Transverse colon (tissue), 4 donors: Measurements from ENCODE around the gene UGT2A3. TPM values are rescaled to one million over a fixed set of nuclear protein-coding genes. Genes with fewer than 3 reads are reported as not detected.

Experiments used
- DNase-seq: peaks from one replicate; pipeline ENCODE4 v3.0.0-alpha.2; 2019
- H3K27ac ChIP-seq, 4 donors: fragments of 200-600 bp; sonication (generic); 2 replicates each; pipeline ENCODE4 v1.5.1; 2016 to 2018; ENCODE audit warnings: inconsistent platforms in 4 of 4
- H3K27me3 ChIP-seq: fragments of 200-600 bp; sonication (generic); 2 replicates; pipeline ENCODE4 v1.5.1; 2017; ENCODE audit warnings: inconsistent platforms
- H3K36me3 ChIP-seq, 4 donors: fragments of 200-600 bp; sonication (generic); 2 replicates each; pipeline ENCODE4 v1.5.1; 2017 to 2019; ENCODE audit warnings: inconsistent platforms in 4 of 4
- H3K4me1 ChIP-seq, 4 donors: fragments of 200-600 bp; sonication (generic); 2 replicates each; pipeline ENCODE4 v1.5.1; 2017 to 2020; ENCODE audit warnings: inconsistent platforms in 4 of 4
- H3K4me3 ChIP-seq, 4 donors: fragments of 200-600 bp; sonication (generic); 1 replicate in 1 of 4; 2 replicates in 3 of 4; pipeline versions ENCODE4 v1.5.1 to v1.6.1; 2017 to 2019; ENCODE audit warnings: inconsistent platforms in 4 of 4
- H3K9me3 ChIP-seq, 2 donors: fragments of 200-600 bp; sonication (generic); 2 replicates each; pipeline ENCODE4 v1.5.1; 2017 to 2019; ENCODE audit warnings: inconsistent platforms in 2 of 2
- EP300 ChIP-seq: sonication (generic); formaldehyde crosslinking; IDR thresholded peaks from one replicate; pipeline ENCODE4 v1.6.1; 2017; ENCODE audit warnings: antibody characterized with exemption, low read depth
- POLR2A ChIP-seq: fragments of 450-650 bp; IDR thresholded peaks from one replicate; pipeline ENCODE4 v1.6.1; 2016; ENCODE audit warnings: antibody characterized with exemption, mild to moderate bottlenecking, moderate library complexity
- POLR2AphosphoS5 ChIP-seq, 3 donors: sonication (generic); formaldehyde crosslinking; IDR thresholded peaks; one replicate each; pipeline ENCODE4 v1.6.1; 2016; ENCODE audit warnings: antibody characterized with exemption in 3 of 3
- WGBS, 2 donors: methylation state at CpG; one replicate each; pipeline ENCODE4 v1.1.5; 2018; ENCODE audit warnings: low coverage in 1 of 2; 5-methylcytosine and 5-hydroxymethylcytosine counted together
- in situ Hi-C, 4 donors: fragments of 200-750 bp; cut with MboI; loops; one replicate each; pipeline versions ENCODE4 v1.15.0 to v1.15.1; 2017; ENCODE audit warnings: low sequenced_read_pairs in 3 of 4, low pct_ligation_motif_present in 1 of 4, low pct_unique_long_range_greater_than_20kb in 1 of 4
- intact Hi-C: fragments of 100-400 bp; cut with DNase I; formaldehyde crosslinking; loops from one replicate; pipeline ENCODE4 v1.15.1; 2023; ENCODE audit warnings: low total_unique reads
- total RNA-seq, 4 donors: library from RNA; depleted of rRNA; stranded (reverse); fragments of >200 nt; gene quantifications; one replicate each; pipeline ENCODE4 v1.1.0, GENCODE V29; 2016
- TF ChIP-seq, protein P1 (sequence below), 5 experiments: fragments of 200-600 bp in 3 of 5; fragments of 450-650 bp in 2 of 5; sonication (generic) in 3 of 5; IDR thresholded peaks; 1 replicate in 2 of 5; 2 replicates in 3 of 5; pipeline ENCODE4 v1.5.1; 2016 to 2017; ENCODE audit warnings: antibody characterized with exemption in 5 of 5, inconsistent platforms in 3 of 5, mild to moderate bottlenecking in 2 of 5, moderate library complexity in 1 of 5

Gene UGT2A3
- total RNA-seq, 4 donors from 2014 or later, result 28.5 to 185 (median 90.3) TPM

GRCh38 chr4:68895561-68896198, 55.9 kb downstream of the UGT2A3 start:
- Histone ChIP-seq H3K36me3 (no peaks in the 10 kb centered on the region), H3K9me3 (no peaks in the 10 kb centered on the region), H3K27me3 (no peaks in the 10 kb centered on the region), H3K4me3 (no peak overlapping the region), H3K4me1 (no peaks in the 10 kb centered on the region), H3K27ac (no peak overlapping the region)
- intact Hi-C loops, result no loop called here
- in situ Hi-C loops, result no loop called here
- WGBS, 2 donors, result 74 to 79% methylated on average over 5 of the region's 5 CpGs
- TF ChIP-seq POLR2A (no peak), POLR2AphosphoS5 (IDR thresholded peaks at IDR 0.05) (no peak), EP300 (no peak)
- TF ChIP-seq, protein P1, sequence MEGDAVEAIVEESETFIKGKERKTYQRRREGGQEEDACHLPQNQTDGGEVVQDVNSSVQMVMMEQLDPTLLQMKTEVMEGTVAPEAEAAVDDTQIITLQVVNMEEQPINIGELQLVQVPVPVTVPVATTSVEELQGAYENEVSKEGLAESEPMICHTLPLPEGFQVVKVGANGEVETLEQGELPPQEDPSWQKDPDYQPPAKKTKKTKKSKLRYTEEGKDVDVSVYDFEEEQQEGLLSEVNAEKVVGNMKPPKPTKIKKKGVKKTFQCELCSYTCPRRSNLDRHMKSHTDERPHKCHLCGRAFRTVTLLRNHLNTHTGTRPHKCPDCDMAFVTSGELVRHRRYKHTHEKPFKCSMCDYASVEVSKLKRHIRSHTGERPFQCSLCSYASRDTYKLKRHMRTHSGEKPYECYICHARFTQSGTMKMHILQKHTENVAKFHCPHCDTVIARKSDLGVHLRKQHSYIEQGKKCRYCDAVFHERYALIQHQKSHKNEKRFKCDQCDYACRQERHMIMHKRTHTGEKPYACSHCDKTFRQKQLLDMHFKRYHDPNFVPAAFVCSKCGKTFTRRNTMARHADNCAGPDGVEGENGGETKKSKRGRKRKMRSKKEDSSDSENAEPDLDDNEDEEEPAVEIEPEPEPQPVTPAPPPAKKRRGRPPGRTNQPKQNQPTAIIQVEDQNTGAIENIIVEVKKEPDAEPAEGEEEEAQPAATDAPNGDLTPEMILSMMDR (IDR thresholded peaks at IDR 0.05), result no peak
- no peak for DNase-seq

- WGBS, 2 donors, result 71 to 83% methylated on average over 1 of the region's 1 CpG
- no peak overlapping the region for H3K4me3 ChIP-seq
- in situ Hi-C loops (no loop called here), intact Hi-C loops (no loop called here)
- H3K27ac ChIP-seq, result no peak overlapping the region
- no peaks in the 10 kb centered on the region for H3K4me1 ChIP-seq
- H3K9me3 ChIP-seq, result no peaks in the 10 kb centered on the region
- no peaks in the 10 kb centered on the region for H3K27me3 ChIP-seq
- TF ChIP-seq POLR2AphosphoS5 (IDR thresholded peaks at IDR 0.05), result no peak
- TF ChIP-seq POLR2A, result no peak
- no peak for TF ChIP-seq EP300
- TF ChIP-seq, protein P1 (IDR thresholded peaks at IDR 0.05), result no peak
- H3K36me3 ChIP-seq, result no peaks in the 10 kb centered on the region
- DNase-seq, result no peak
These were observed 58.7 kb downstream of the UGT2A3 start for GRCh38 chr4:68892861-68893260.

GRCh38 chr4:68891678-68892077, 59.9 kb downstream of the UGT2A3 start:
- in situ Hi-C loops, result no loop called here
- Histone ChIP-seq H3K27me3 (no peaks in the 10 kb centered on the region), H3K27ac (no peak overlapping the region), H3K4me3 (no peak overlapping the region), H3K4me1 (no peaks in the 10 kb centered on the region), H3K9me3 (no peaks in the 10 kb centered on the region), H3K36me3 (no peaks in the 10 kb centered on the region)
- intact Hi-C loops, result no loop called here
- WGBS, 2 donors, result 77 to 88% methylated on average over 3 of the region's 3 CpGs
- DNase-seq, result no peak
- no peak for TF ChIP-seq EP300
- no peak for TF ChIP-seq POLR2A
- TF ChIP-seq, protein P1 (IDR thresholded peaks at IDR 0.05), result no peak
- no peak for TF ChIP-seq POLR2AphosphoS5 (IDR thresholded peaks at IDR 0.05)

GRCh38 chr4:68885545-68885944, 66.1 kb downstream of the UGT2A3 start:
- intact Hi-C loops (loop anchor here (10.0 kb wide), 1 partner anchor 239 kb away; no protein-coding TSS in a partner anchor), in situ Hi-C loops (no loop called here)
- DNase-seq, result no peak
- no peaks in the 10 kb centered on the region for H3K27me3 ChIP-seq
- no peaks in the 10 kb centered on the region for H3K9me3 ChIP-seq
- H3K36me3 ChIP-seq, result no peaks in the 10 kb centered on the region
- no peak overlapping the region for H3K4me3 ChIP-seq
- TF ChIP-seq POLR2AphosphoS5 (IDR thresholded peaks at IDR 0.05), result no peak
- H3K4me1 ChIP-seq, result peaks cover 0 to 3% (median 0%) of the 10 kb centered on the region in 4 donors
- no peak overlapping the region for H3K27ac ChIP-seq
- WGBS, 2 donors, result 86% methylated on average over 1 of the region's 1 CpG; no CpG with 5 or more reads in 1 of the 2 donors
